ENCODE results near the gene SQOR.

Gene SQOR

GRCh38 chr15:45702041-45702440 is 67.2 kb downstream of the SQOR start:
- Histone ChIP-seq H3K27ac (ENCODE audit: low read depth in 2 of 2, low read length in 2 of 2) (no peak overlapping the region), H3K36me3 (ENCODE audit: control insufficient read depth in 2 of 2, insufficient read depth in 2 of 2, low read length in 2 of 2) (no peaks in the 10 kb centered on the region), H3K4me1 (ENCODE audit: control insufficient read depth in 2 of 2, insufficient read depth in 2 of 2, low read length in 2 of 2) (peaks cover 6 to 8% of the 10 kb centered on the region in 2 donors), H3K9me3 (ENCODE audit: control insufficient read depth in 2 of 2, low read length in 2 of 2) (no peaks in the 10 kb centered on the region), H3K4me3 (ENCODE audit: low read length in 2 of 2) (no peak overlapping the region), H3K27me3 (ENCODE audit: control insufficient read depth in 2 of 2, insufficient read depth in 2 of 2, low read length in 2 of 2) (no peaks in the 10 kb centered on the region), H3K9ac (ENCODE audit: low read depth in 1 of 2, low read length in 2 of 2) (no peak overlapping the region)

GRCh38 chr15:45703670-45704328 is 69.0 kb downstream of the SQOR start:
- Histone ChIP-seq H3K27ac (ENCODE audit: low read depth in 2 of 2, low read length in 2 of 2) (no peak overlapping the region), H3K4me1 (ENCODE audit: control insufficient read depth in 2 of 2, insufficient read depth in 2 of 2, low read length in 2 of 2) (peaks cover 6 to 8% of the 10 kb centered on the region in 2 donors), H3K9me3 (ENCODE audit: control insufficient read depth in 2 of 2, low read length in 2 of 2) (no peaks in the 10 kb centered on the region), H3K36me3 (ENCODE audit: control insufficient read depth in 2 of 2, insufficient read depth in 2 of 2, low read length in 2 of 2) (no peaks in the 10 kb centered on the region), H3K9ac (ENCODE audit: low read depth in 1 of 2, low read length in 2 of 2) (no peak overlapping the region), H3K27me3 (ENCODE audit: control insufficient read depth in 2 of 2, insufficient read depth in 2 of 2, low read length in 2 of 2) (no peaks in the 10 kb centered on the region), H3K4me3 (ENCODE audit: low read length in 2 of 2) (peak overlapping the region; percentile 50 to 59)

- Histone ChIP-seq H3K36me3 (ENCODE audit: control insufficient read depth in 2 of 2, insufficient read depth in 2 of 2, low read length in 2 of 2) (no peaks in the 10 kb centered on the region), H3K27ac (ENCODE audit: low read depth in 2 of 2, low read length in 2 of 2) (no peak overlapping the region), H3K27me3 (ENCODE audit: control insufficient read depth in 2 of 2, insufficient read depth in 2 of 2, low read length in 2 of 2) (no peaks in the 10 kb centered on the region), H3K9ac (ENCODE audit: low read depth in 1 of 2, low read length in 2 of 2) (peak overlapping the region; percentile 65 to 66), H3K9me3 (ENCODE audit: control insufficient read depth in 2 of 2, low read length in 2 of 2) (no peaks in the 10 kb centered on the region), H3K4me3 (ENCODE audit: low read length in 2 of 2) (peak overlapping the region; percentile 58 to 91), H3K4me1 (ENCODE audit: control insufficient read depth in 2 of 2, insufficient read depth in 2 of 2, low read length in 2 of 2) (peaks cover 6 to 8% of the 10 kb centered on the region in 2 donors)
Observed at GRCh38 chr15:45704329-45705249, 69.8 kb downstream of the SQOR start.

- H3K9me3 ChIP-seq (ENCODE audit: control insufficient read depth in 2 of 2, low read length in 2 of 2) = no peaks in the 10 kb centered on the region
- H3K9ac ChIP-seq (ENCODE audit: low read depth in 1 of 2, low read length in 2 of 2) = peak overlapping the region; percentile 65 to 66
- peaks cover 6 to 8% of the 10 kb centered on the region in 2 donors for H3K4me1 ChIP-seq (ENCODE audit: control insufficient read depth in 2 of 2, insufficient read depth in 2 of 2, low read length in 2 of 2)
- peak overlapping the region; percentile 58 to 91 for H3K4me3 ChIP-seq (ENCODE audit: low read length in 2 of 2)
- no peak overlapping the region for H3K27ac ChIP-seq (ENCODE audit: low read depth in 2 of 2, low read length in 2 of 2)
- no peaks in the 10 kb centered on the region for H3K27me3 ChIP-seq (ENCODE audit: control insufficient read depth in 2 of 2, insufficient read depth in 2 of 2, low read length in 2 of 2)
- no peaks in the 10 kb centered on the region for H3K36me3 ChIP-seq (ENCODE audit: control insufficient read depth in 2 of 2, insufficient read depth in 2 of 2, low read length in 2 of 2)
Observed at GRCh38 chr15:45705510-45706473, 71.0 kb downstream of the SQOR start.

GRCh38 chr15:45710657-45711056 is 75.8 kb downstream of the SQOR start:
- Histone ChIP-seq H3K9ac (ENCODE audit: low read depth in 1 of 2, low read length in 2 of 2) (no peak overlapping the region), H3K27ac (ENCODE audit: low read depth in 2 of 2, low read length in 2 of 2) (no peak overlapping the region), H3K9me3 (ENCODE audit: control insufficient read depth in 2 of 2, low read length in 2 of 2) (no peaks in the 10 kb centered on the region), H3K36me3 (ENCODE audit: control insufficient read depth in 2 of 2, insufficient read depth in 2 of 2, low read length in 2 of 2) (no peaks in the 10 kb centered on the region), H3K4me1 (ENCODE audit: control insufficient read depth in 2 of 2, insufficient read depth in 2 of 2, low read length in 2 of 2) (no peaks in the 10 kb centered on the region), H3K4me3 (ENCODE audit: low read length in 2 of 2) (no peak overlapping the region), H3K27me3 (ENCODE audit: control insufficient read depth in 2 of 2, insufficient read depth in 2 of 2, low read length in 2 of 2) (no peaks in the 10 kb centered on the region)

- Histone ChIP-seq H3K27ac (ENCODE audit: low read depth in 2 of 2, low read length in 2 of 2) (no peak overlapping the region), H3K4me3 (ENCODE audit: low read length in 2 of 2) (no peak overlapping the region)
Observed at GRCh38 chr15:45714590-45715488, 80.0 kb downstream of the SQOR start.

GRCh38 chr15:45715528-45715927 is 80.7 kb downstream of the SQOR start:
- H3K4me1 ChIP-seq (ENCODE audit: control insufficient read depth in 2 of 2, insufficient read depth in 2 of 2, low read length in 2 of 2) = no peaks in the 10 kb centered on the region
- H3K9me3 ChIP-seq (ENCODE audit: control insufficient read depth in 2 of 2, low read length in 2 of 2) = no peaks in the 10 kb centered on the region
- H3K9ac ChIP-seq (ENCODE audit: low read depth in 1 of 2, low read length in 2 of 2) = no peak overlapping the region
- no peak overlapping the region for H3K27ac ChIP-seq (ENCODE audit: low read depth in 2 of 2, low read length in 2 of 2)
- H3K4me3 ChIP-seq (ENCODE audit: low read length in 2 of 2) = no peak overlapping the region
- no peaks in the 10 kb centered on the region for H3K27me3 ChIP-seq (ENCODE audit: control insufficient read depth in 2 of 2, insufficient read depth in 2 of 2, low read length in 2 of 2)
- no peaks in the 10 kb centered on the region for H3K36me3 ChIP-seq (ENCODE audit: control insufficient read depth in 2 of 2, insufficient read depth in 2 of 2, low read length in 2 of 2)

More at GRCh38 chr15:45714590-45715488, 80.0 kb downstream of the SQOR start:
- H3K9me3 ChIP-seq (ENCODE audit: control insufficient read depth in 2 of 2, low read length in 2 of 2) = no peaks in the 10 kb centered on the region
- H3K36me3 ChIP-seq (ENCODE audit: control insufficient read depth in 2 of 2, insufficient read depth in 2 of 2, low read length in 2 of 2) = no peaks in the 10 kb centered on the region
- no peak overlapping the region for H3K9ac ChIP-seq (ENCODE audit: low read depth in 1 of 2, low read length in 2 of 2)
- no peaks in the 10 kb centered on the region for H3K27me3 ChIP-seq (ENCODE audit: control insufficient read depth in 2 of 2, insufficient read depth in 2 of 2, low read length in 2 of 2)
- H3K4me1 ChIP-seq (ENCODE audit: control insufficient read depth in 2 of 2, insufficient read depth in 2 of 2, low read length in 2 of 2) = no peaks in the 10 kb centered on the region

GRCh38 chr15:45719490-45719889 is 84.7 kb downstream of the SQOR start:
- H3K4me1 ChIP-seq (ENCODE audit: control insufficient read depth in 2 of 2, insufficient read depth in 2 of 2, low read length in 2 of 2) = no peaks in the 10 kb centered on the region
- no peaks in the 10 kb centered on the region for H3K36me3 ChIP-seq (ENCODE audit: control insufficient read depth in 2 of 2, insufficient read depth in 2 of 2, low read length in 2 of 2)
- H3K27ac ChIP-seq (ENCODE audit: low read depth in 2 of 2, low read length in 2 of 2) = no peak overlapping the region
- no peak overlapping the region for H3K4me3 ChIP-seq (ENCODE audit: low read length in 2 of 2)
- H3K27me3 ChIP-seq (ENCODE audit: control insufficient read depth in 2 of 2, insufficient read depth in 2 of 2, low read length in 2 of 2) = no peaks in the 10 kb centered on the region
- no peaks in the 10 kb centered on the region for H3K9me3 ChIP-seq (ENCODE audit: control insufficient read depth in 2 of 2, low read length in 2 of 2)
- no peak overlapping the region for H3K9ac ChIP-seq (ENCODE audit: low read depth in 1 of 2, low read length in 2 of 2)

- Histone ChIP-seq H3K4me3 (ENCODE audit: low read length in 2 of 2) (no peak overlapping the region), H3K9ac (ENCODE audit: low read depth in 1 of 2, low read length in 2 of 2) (no peak overlapping the region), H3K27me3 (ENCODE audit: control insufficient read depth in 2 of 2, insufficient read depth in 2 of 2, low read length in 2 of 2) (no peaks in the 10 kb centered on the region), H3K27ac (ENCODE audit: low read depth in 2 of 2, low read length in 2 of 2) (no peak overlapping the region), H3K9me3 (ENCODE audit: control insufficient read depth in 2 of 2, low read length in 2 of 2) (no peaks in the 10 kb centered on the region), H3K36me3 (ENCODE audit: control insufficient read depth in 2 of 2, insufficient read depth in 2 of 2, low read length in 2 of 2) (no peaks in the 10 kb centered on the region), H3K4me1 (ENCODE audit: control insufficient read depth in 2 of 2, insufficient read depth in 2 of 2, low read length in 2 of 2) (no peaks in the 10 kb centered on the region)
Observed at GRCh38 chr15:45720183-45720582, 85.4 kb downstream of the SQOR start.

Data from mucosa of rectum (tissue), 2 donors.